IMR-90 (cell line): ENCODE data around the gene MCRS1. TPM values are rescaled to one million over a fixed set of nuclear protein-coding genes. Genes with fewer than 3 reads are reported as not detected.
A peak's percentile ranks its signal among the peaks of the same experiment; 100 is the strongest.

ENCODE experiments used
- ATAC-seq: fragments of 200-7000 bp; cut with Tn5 transposase; 2 replicates; pipeline ENCODE4 v1.9.1; 2020; ENCODE audit warnings: low read depth, mild to moderate bottlenecking, moderate library complexity
- BruUV-seq: library from RNA; stranded (reverse); fragments of 400-500 nt; replicated peaks from 2 replicates; lab custom pipeline; 2021; lab: Mats Ljungman, UMichigan
- CTCF ChIA-PET: fragments of 300-600 bp; formaldehyde crosslinking; extraction: SDS; loops from one replicate; lab custom pipeline; 2021; ENCODE audit warnings: antibody characterized with exemption; lab: Yijun Ruan, JAX
- POLR2A ChIA-PET: fragments of 300-600 bp; sonication (Branson Sonifier 250); formaldehyde crosslinking; loops from one replicate; lab custom pipeline; 2022; ENCODE audit warnings: antibody characterized with exemption; ENCODE audit not compliant: unreplicated experiment; lab: Charles Lee
- DNase-seq: peaks from one replicate; pipeline ENCODE4 v3.0.0; 2013
- H2AFZ ChIP-seq: replicated peaks from 2 replicates; pipeline ENCODE3; 2013; ENCODE audit warnings: low read length, mild to moderate bottlenecking; ENCODE audit not compliant: poor library complexity
- H2AK5ac ChIP-seq: 2 replicates; pipeline ENCODE4 v1.6.1; 2013; ENCODE audit warnings: low read depth, low read length, inconsistent platforms
- H2AK9ac ChIP-seq: replicated peaks from 2 replicates; pipeline ENCODE3; 2013; ENCODE audit warnings: mild to moderate bottlenecking, low read depth, low read length, moderate library complexity; ENCODE audit not compliant: poor library complexity
- H2BK120ac ChIP-seq: 2 replicates; pipeline ENCODE4 v1.6.1; 2013; ENCODE audit warnings: low read depth, low read length, inconsistent platforms
- H2BK15ac ChIP-seq: 3 replicates; pipeline ENCODE4 v1.6.1; 2013; ENCODE audit warnings: low read depth, low read length, inconsistent platforms
- H2BK20ac ChIP-seq: 2 replicates; pipeline ENCODE4 v1.6.1; 2013; ENCODE audit warnings: low read depth, mild to moderate bottlenecking, inconsistent platforms, low read length, moderate library complexity
- H2BK5ac ChIP-seq: 2 replicates; pipeline ENCODE4 v1.6.1; 2013; ENCODE audit warnings: mild to moderate bottlenecking, low read depth, low read length, inconsistent platforms; ENCODE audit not compliant: poor library complexity, severe bottlenecking
- H3K14ac ChIP-seq: replicated peaks from 2 replicates; pipeline ENCODE4 v1.6.1; 2013; ENCODE audit warnings: low read depth, low read length, inconsistent platforms
- H3K18ac ChIP-seq: 2 replicates; pipeline ENCODE4 v1.6.1; 2013; ENCODE audit warnings: low read depth, low read length, control low read depth
- H3K23ac ChIP-seq: 2 replicates; pipeline ENCODE4 v1.6.1; 2013; ENCODE audit warnings: low read depth, low read length, inconsistent platforms
- H3K27ac ChIP-seq: 2 replicates; pipeline ENCODE4 v1.5.1; 2013; ENCODE audit warnings: mild to moderate bottlenecking, control low read depth, low read length; ENCODE audit not compliant: insufficient read depth
- H3K27me3 ChIP-seq: 2 replicates; pipeline ENCODE4 v1.6.1; 2013; ENCODE audit warnings: low read length; ENCODE audit not compliant: control insufficient read depth, insufficient read depth
- H3K36me3 ChIP-seq: 2 replicates; pipeline ENCODE4 v1.6.1; 2013; ENCODE audit warnings: low read length, mixed read lengths; ENCODE audit not compliant: control insufficient read depth, insufficient read depth
- H3K4ac ChIP-seq: 2 replicates; pipeline ENCODE4 v1.6.1; 2013; ENCODE audit warnings: low read depth, low read length, inconsistent platforms
- H3K4me1 ChIP-seq: 2 replicates; pipeline ENCODE4 v1.6.1; 2013; ENCODE audit warnings: low read length, mixed read lengths; ENCODE audit not compliant: control insufficient read depth, insufficient read depth
- H3K4me2 ChIP-seq: 2 replicates; pipeline ENCODE4 v1.6.1; 2013; ENCODE audit warnings: low read depth, mild to moderate bottlenecking, control low read depth, low read length, moderate library complexity
- H3K4me3 ChIP-seq: 2 replicates; pipeline ENCODE4 v1.5.1; 2013; ENCODE audit warnings: low read depth, mild to moderate bottlenecking, control low read depth, low read length, moderate library complexity; ENCODE audit not compliant: insufficient read depth
- H3K56ac ChIP-seq: 2 replicates; pipeline ENCODE4 v1.6.1; 2013; ENCODE audit warnings: low read length, inconsistent platforms; ENCODE audit not compliant: insufficient read depth; ENCODE audit errors: extremely low read depth
- H3K79me1 ChIP-seq, 2 experiments: 2 replicates each; pipeline ENCODE4 v1.6.1; 2013; ENCODE audit warnings: low read length in 2 of 2, inconsistent platforms in 1 of 2, low read depth in 1 of 2
- H3K9ac ChIP-seq: 2 replicates; pipeline ENCODE4 v1.6.1; 2013; ENCODE audit warnings: low read depth, low read length, control low read depth
- H3K9me1 ChIP-seq: 2 replicates; pipeline ENCODE4 v1.6.1; 2013; ENCODE audit warnings: low read length, inconsistent platforms; ENCODE audit not compliant: insufficient read depth
- H3K9me3 ChIP-seq: 2 replicates; pipeline ENCODE4 v1.6.1; 2013; ENCODE audit warnings: low read length; ENCODE audit not compliant: control insufficient read depth, insufficient read depth
- H4K20me1 ChIP-seq: 2 replicates; pipeline ENCODE4 v1.6.1; 2013; ENCODE audit warnings: low read length, inconsistent platforms; ENCODE audit not compliant: insufficient read depth
- H4K5ac ChIP-seq: 2 replicates; pipeline ENCODE4 v1.6.1; 2013; ENCODE audit warnings: mild to moderate bottlenecking, low read depth, low read length, control low read depth
- H4K8ac ChIP-seq, 2 experiments: 2 replicates each; pipeline ENCODE4 v1.6.1; 2013; ENCODE audit warnings: low read depth in 2 of 2, low read length in 2 of 2, control low read depth in 1 of 2, inconsistent platforms in 1 of 2
- H4K91ac ChIP-seq: 2 replicates; pipeline ENCODE4 v1.6.1; 2013; ENCODE audit warnings: low read depth, low read length, inconsistent platforms; ENCODE audit not compliant: insufficient read depth
- BHLHE40 ChIP-seq: fragments of 150-350 bp; IDR thresholded peaks from 2 replicates; pipeline ENCODE4 v1.6.1; 2016; ENCODE audit warnings: mild to moderate bottlenecking, low read depth, low read length
- CEBPB ChIP-seq: IDR thresholded peaks from 2 replicates; pipeline ENCODE4 v1.6.1; 2012; ENCODE audit warnings: low read depth, low read length, improper control_type of control experiment
- FOS ChIP-seq: fragments of 150-350 bp; IDR thresholded peaks from 2 replicates; pipeline ENCODE4 v1.6.1; 2016; ENCODE audit warnings: low read depth, low read length
- MAFK ChIP-seq: IDR thresholded peaks from 2 replicates; pipeline ENCODE4 v1.6.1; 2012; ENCODE audit warnings: low read depth, low read length, improper control_type of control experiment
- MAZ ChIP-seq: IDR thresholded peaks from 2 replicates; pipeline ENCODE4 v1.6.1; 2012; ENCODE audit warnings: low read depth, mild to moderate bottlenecking, low read length, improper control_type of control experiment, moderate library complexity, borderline replicate concordance
- MXI1 ChIP-seq: IDR thresholded peaks from 2 replicates; pipeline ENCODE4 v1.6.1; 2012; ENCODE audit warnings: low read depth, mild to moderate bottlenecking, low read length, moderate library complexity, borderline replicate concordance
- NFE2L2 ChIP-seq: fragments of 150-350 bp; IDR thresholded peaks from 2 replicates; pipeline ENCODE4 v1.6.1; 2016; ENCODE audit warnings: low read depth, mild to moderate bottlenecking, low read length
- POLR2A ChIP-seq: IDR thresholded peaks from 2 replicates; pipeline ENCODE4 v1.6.1; 2012; ENCODE audit warnings: mild to moderate bottlenecking, low read depth, low read length
- RAD21 ChIP-seq: IDR thresholded peaks from 2 replicates; pipeline ENCODE4 v1.6.1; 2012; ENCODE audit warnings: low read length, improper control_type of control experiment
- RCOR1 ChIP-seq: IDR thresholded peaks from 2 replicates; pipeline ENCODE4 v1.6.1; 2012; ENCODE audit warnings: mild to moderate bottlenecking, low read length, improper control_type of control experiment; ENCODE audit not compliant: insufficient replicate concordance
- RFX5 ChIP-seq: IDR thresholded peaks from 2 replicates; pipeline ENCODE4 v1.8.0; 2012; ENCODE audit warnings: low read depth, mild to moderate bottlenecking, low read length, moderate library complexity
- SMC3 ChIP-seq: fragments of 150-350 bp; IDR thresholded peaks from 2 replicates; pipeline ENCODE4 v1.6.1; 2016; ENCODE audit warnings: low read depth, mild to moderate bottlenecking, antibody characterized with exemption, low read length, moderate library complexity
- WGBS, 2 experiments: methylation state at CpG; one replicate each; pipeline versions ENCODE4 v1.1.5 to v1.1.7; 2013; ENCODE audit warnings: missing lambda C conversion rate in 2 of 2; ENCODE audit not compliant: insufficient read length in 1 of 2; ENCODE audit errors: extremely low coverage in 2 of 2; 5-methylcytosine and 5-hydroxymethylcytosine counted together
- dilution Hi-C: fragments of 300-500 bp; cut with HindIII; formaldehyde crosslinking; loops from one replicate; pipeline ENCODE4 v1.14.3; 2018; ENCODE audit warnings: low sequenced_read_pairs; ENCODE audit not compliant: unreplicated experiment
- in situ Hi-C: fragments of 300-500 bp; cut with MboI; formaldehyde crosslinking; loops from 3 replicates; pipeline ENCODE4 v1.14.3; 2019; ENCODE audit warnings: low sequenced_read_pairs, inconsistent platforms, mixed read lengths
- intact Hi-C: fragments of 100-400 bp; cut with micrococcal nuclease; formaldehyde crosslinking; loops from 2 replicates; pipeline ENCODE4 v1.10.0; 2022
- polyA plus RNA-seq, 3 experiments: library from polyadenylated mRNA; depleted of rRNA; stranded (reverse); fragments of >200 nt; gene quantifications; 2 replicates each; pipeline ENCODE4 v1.2.3, GENCODE V29; 2012; ENCODE audit warnings: low replicate concordance in 1 of 3
- total RNA-seq: library from RNA; depleted of rRNA; stranded (reverse); fragments of >200 nt; gene quantifications from 2 replicates; pipeline ENCODE4 v1.2.3, GENCODE V29; 2012
- TF ChIP-seq, protein P1 (sequence below): fragments of 150-350 bp; IDR thresholded peaks from 2 replicates; pipeline ENCODE4 v1.6.1; 2017; ENCODE audit warnings: mild to moderate bottlenecking, antibody characterized with exemption, low read length, low read depth
- TF ChIP-seq, protein P2 (sequence below): fragments of 150-350 bp; IDR thresholded peaks from 2 replicates; pipeline ENCODE4 v1.6.1; 2016; ENCODE audit warnings: low read depth, mild to moderate bottlenecking, low read length, moderate library complexity, borderline replicate concordance
- TF ChIP-seq, protein P3 (sequence below): conservative IDR thresholded peaks from 2 replicates; pipeline ENCODE4 v1.5.1; 2012; ENCODE audit warnings: mild to moderate bottlenecking, low read depth, low read length, improper control_type of control experiment

The MCRS1 gene
- total and polyA plus RNA-seq, 2 of the 4 experiments (the other 2 are of a cell fraction) = 72.9 to 73.2 TPM

DNA sequence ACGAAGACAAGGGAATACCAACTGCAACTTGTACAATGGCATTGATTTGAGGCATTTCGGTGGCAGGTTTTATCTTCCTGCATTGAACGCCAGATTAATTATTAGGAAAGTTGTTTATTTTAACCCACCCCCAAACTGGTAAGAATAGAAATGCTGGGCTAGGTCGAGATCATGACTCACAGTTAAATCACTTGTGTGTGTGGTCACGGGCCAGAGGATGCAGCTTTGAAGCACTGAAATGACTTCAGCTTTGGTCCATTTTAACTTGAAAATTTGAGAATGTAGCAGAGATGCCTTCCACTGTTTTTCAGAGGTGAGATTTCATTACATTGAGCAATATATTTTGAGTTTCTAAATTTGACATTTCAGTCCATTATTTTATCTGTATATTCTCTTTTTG lies 52.7 kb downstream of the MCRS1 start:
- peaks cover 7 to 10% of the 10 kb centered on the region in 2 experiments; a peak in 2 of 4 replicates for H3K79me1 ChIP-seq
- 0 out of 2 replicates have a peak overlapping the region, but pooled peaks have one; percentile 53 for H2BK120ac ChIP-seq
- ChIA-PET CTCF (interaction anchor here (1.1 to 2.3 kb wide), 4 partner anchors 65 to 184 kb away, joined by 3 to 46 read pairs (median 6); no protein-coding TSS in a partner anchor), POLR2A (no interaction called here)
- H4K8ac ChIP-seq = peak overlapping the region in 1 of 2 experiments; percentile 67; a peak in 2 of 4 replicates
- no CpG with 5 or more reads among the region's 5 CpGs for WGBS, 2 experiments
- in situ Hi-C loops = no loop called here
- no peak overlapping the region for H3K23ac ChIP-seq
- H3K4ac ChIP-seq = no peak overlapping the region; the same call in 1 of the 2 replicates
- H3K36me3 ChIP-seq = peaks cover 6% of the 10 kb centered on the region
- H2AK9ac ChIP-seq = no peak overlapping the region
- intact Hi-C loops = loop anchor here (2.0 kb wide), 1 partner anchor 226 kb away; no protein-coding TSS in a partner anchor
- no peak overlapping the region for H3K14ac ChIP-seq
- no TSS peak for BruUV-seq
- H4K91ac ChIP-seq = no peak overlapping the region
- H2AK5ac ChIP-seq = no peak overlapping the region
- peaks cover 5% of the 10 kb centered on the region for H3K4me1 ChIP-seq
- H3K9me1 ChIP-seq = 0 out of 2 replicates have a peak, but pooled peaks cover under 1% of the 10 kb centered on the region
- 0 out of 3 replicates have a peak overlapping the region, but pooled peaks have one; percentile 35 for H2BK15ac ChIP-seq
- H3K9ac ChIP-seq = no peak overlapping the region
- H2AFZ ChIP-seq = no peak overlapping the region
- no peak overlapping the region for H3K27ac ChIP-seq
- peak overlapping the region; percentile 86; the same call in 1 of the 2 replicates for H3K4me2 ChIP-seq
- no peak overlapping the region; the same call in 1 of the 2 replicates for H4K5ac ChIP-seq
- H3K56ac ChIP-seq = no peak overlapping the region
- no peak overlapping the region for H3K18ac ChIP-seq
- dilution Hi-C loops = loop anchor here (25.0 kb wide), 1 partner anchor 153 kb away; the partner anchor contains the start of gene SPATS2
- DNase-seq (peak; percentile 90), ATAC-seq (peak; percentile 86)
- no peaks in the 10 kb centered on the region for H3K27me3 ChIP-seq
- peak overlapping the region; percentile 80 for H2BK5ac ChIP-seq
- H2BK20ac ChIP-seq = no peak overlapping the region
- no peaks in the 10 kb centered on the region for H3K9me3 ChIP-seq
- H3K4me3 ChIP-seq = no peak overlapping the region
- no peaks in the 10 kb centered on the region for H4K20me1 ChIP-seq
- no peak for TF ChIP-seq NFE2L2
- TF ChIP-seq FOS = peak; percentile 71
- no peak for TF ChIP-seq RAD21
- no peak for TF ChIP-seq MAZ
- TF ChIP-seq RFX5 = no peak
- TF ChIP-seq, protein P1, sequence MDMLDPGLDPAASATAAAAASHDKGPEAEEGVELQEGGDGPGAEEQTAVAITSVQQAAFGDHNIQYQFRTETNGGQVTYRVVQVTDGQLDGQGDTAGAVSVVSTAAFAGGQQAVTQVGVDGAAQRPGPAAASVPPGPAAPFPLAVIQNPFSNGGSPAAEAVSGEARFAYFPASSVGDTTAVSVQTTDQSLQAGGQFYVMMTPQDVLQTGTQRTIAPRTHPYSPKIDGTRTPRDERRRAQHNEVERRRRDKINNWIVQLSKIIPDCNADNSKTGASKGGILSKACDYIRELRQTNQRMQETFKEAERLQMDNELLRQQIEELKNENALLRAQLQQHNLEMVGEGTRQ = no peak
- TF ChIP-seq BHLHE40 = peak; percentile 94
- no peak for TF ChIP-seq SMC3
- TF ChIP-seq, protein P2, sequence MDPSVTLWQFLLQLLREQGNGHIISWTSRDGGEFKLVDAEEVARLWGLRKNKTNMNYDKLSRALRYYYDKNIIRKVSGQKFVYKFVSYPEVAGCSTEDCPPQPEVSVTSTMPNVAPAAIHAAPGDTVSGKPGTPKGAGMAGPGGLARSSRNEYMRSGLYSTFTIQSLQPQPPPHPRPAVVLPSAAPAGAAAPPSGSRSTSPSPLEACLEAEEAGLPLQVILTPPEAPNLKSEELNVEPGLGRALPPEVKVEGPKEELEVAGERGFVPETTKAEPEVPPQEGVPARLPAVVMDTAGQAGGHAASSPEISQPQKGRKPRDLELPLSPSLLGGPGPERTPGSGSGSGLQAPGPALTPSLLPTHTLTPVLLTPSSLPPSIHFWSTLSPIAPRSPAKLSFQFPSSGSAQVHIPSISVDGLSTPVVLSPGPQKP = no peak
- TF ChIP-seq, protein P3, sequence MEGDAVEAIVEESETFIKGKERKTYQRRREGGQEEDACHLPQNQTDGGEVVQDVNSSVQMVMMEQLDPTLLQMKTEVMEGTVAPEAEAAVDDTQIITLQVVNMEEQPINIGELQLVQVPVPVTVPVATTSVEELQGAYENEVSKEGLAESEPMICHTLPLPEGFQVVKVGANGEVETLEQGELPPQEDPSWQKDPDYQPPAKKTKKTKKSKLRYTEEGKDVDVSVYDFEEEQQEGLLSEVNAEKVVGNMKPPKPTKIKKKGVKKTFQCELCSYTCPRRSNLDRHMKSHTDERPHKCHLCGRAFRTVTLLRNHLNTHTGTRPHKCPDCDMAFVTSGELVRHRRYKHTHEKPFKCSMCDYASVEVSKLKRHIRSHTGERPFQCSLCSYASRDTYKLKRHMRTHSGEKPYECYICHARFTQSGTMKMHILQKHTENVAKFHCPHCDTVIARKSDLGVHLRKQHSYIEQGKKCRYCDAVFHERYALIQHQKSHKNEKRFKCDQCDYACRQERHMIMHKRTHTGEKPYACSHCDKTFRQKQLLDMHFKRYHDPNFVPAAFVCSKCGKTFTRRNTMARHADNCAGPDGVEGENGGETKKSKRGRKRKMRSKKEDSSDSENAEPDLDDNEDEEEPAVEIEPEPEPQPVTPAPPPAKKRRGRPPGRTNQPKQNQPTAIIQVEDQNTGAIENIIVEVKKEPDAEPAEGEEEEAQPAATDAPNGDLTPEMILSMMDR = no peak
- 0 out of 2 replicates have a peak, but pooled peaks have one; percentile 16 for TF ChIP-seq MAFK
- TF ChIP-seq POLR2A = no peak
- no peak for TF ChIP-seq RCOR1
- TF ChIP-seq MXI1 = no peak
- TF ChIP-seq CEBPB = peak; percentile 59
